Activated CD4-positive, alpha-beta T cell treated with anti-CD3 and anti-CD28 coated beads, Interleukin-2, Interleukin-4, amounts not matched to agents 100 ng/mL and 50 ng/mL, durations not matched to agents 16 hours and 8 hours (primary cell): ENCODE data around the gene LAMA5.

Experiments
- DNase-seq: peaks from one replicate; pipeline ENCODE4 v3.0.0-alpha.2; 2020; ENCODE audit warnings: low spot score

LAMA5 gene

DNA sequence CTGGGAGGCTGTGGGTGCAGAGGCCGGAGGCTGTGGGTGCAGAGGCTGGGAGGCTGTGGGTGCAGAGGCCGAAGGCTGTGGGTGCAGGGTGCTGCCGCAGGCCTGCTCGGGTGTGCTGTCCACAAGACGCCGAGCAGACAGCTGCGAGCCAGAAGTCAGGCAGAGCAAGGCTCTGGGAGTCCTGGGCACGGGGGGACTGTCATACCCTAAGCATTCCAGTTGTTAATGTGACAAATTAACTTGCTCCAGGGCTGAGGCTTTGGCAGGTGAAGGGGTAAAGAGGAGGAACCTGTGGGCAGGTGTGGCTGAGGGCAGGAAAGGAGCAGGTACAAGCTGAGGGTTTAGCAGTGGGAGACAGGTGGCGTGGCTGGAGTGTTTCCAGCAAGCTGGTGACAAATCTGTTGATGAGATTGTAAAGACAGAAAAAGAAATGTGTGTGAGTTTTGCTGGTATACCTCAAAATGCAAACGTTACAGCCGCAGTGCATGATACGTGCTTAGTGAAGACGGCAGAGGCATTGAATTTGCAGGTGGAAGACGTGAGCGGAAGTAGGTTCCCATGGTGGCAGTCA is 78.5 kb downstream of the LAMA5 start:
- no peak for DNase-seq

DNA sequence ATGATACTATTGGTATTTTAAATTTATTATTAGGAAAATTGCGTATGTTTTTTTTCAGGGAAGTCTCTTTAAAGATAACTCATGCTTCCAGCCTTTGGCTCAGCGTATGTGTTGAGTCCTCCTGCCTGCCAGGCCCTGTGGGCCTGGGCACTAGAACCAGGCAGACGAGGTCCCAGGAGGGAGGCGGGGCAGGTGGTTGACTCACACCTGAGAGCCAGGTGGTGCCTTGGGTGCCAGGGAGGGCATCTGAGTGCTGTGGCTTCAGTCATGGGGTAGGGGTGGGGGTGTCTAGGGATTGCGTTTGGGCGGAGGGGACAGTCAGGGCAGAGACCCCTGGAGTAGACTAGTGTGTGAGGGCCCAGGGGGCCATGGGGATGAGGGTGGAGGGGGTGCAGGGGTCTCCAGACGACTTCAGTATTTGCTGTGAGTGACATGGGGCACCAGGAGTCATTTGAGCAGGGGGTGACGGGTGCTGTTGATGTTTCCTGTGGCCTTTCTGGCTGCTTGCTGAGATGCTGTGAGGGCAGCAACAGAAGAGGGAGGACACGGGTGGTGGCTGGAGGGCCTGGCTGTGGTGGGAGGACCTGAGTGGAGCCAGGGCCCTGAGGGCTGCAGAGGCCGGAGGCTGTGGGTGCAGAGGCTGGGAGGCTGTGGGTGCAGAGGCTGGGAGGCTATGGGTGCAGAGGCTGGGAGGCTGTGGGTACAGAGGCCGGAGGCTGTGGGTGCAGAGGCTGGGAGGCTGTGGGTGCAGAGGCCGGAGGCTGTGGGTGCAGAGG is 79.2 kb downstream of the LAMA5 start:
- no peak for DNase-seq

DNA sequence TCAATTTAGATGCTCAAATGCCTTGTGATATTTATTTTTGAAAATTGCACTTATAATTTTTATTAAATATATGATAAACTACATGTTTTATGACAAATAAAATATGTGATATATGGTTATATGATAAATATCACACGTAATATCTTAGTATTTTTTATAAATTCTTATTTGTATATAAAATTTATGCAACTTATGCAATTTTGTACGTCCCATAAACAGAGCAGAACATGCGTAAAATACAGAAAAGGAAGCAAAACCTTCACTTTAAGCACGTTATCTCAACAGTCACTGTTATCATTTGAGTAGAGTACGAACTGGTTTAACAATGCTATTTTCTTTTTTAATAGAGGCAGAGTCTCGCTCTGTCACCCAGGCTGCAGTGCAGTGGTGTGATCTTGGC is 80.0 kb downstream of the LAMA5 start:
- DNase-seq, result no peak

DNA sequence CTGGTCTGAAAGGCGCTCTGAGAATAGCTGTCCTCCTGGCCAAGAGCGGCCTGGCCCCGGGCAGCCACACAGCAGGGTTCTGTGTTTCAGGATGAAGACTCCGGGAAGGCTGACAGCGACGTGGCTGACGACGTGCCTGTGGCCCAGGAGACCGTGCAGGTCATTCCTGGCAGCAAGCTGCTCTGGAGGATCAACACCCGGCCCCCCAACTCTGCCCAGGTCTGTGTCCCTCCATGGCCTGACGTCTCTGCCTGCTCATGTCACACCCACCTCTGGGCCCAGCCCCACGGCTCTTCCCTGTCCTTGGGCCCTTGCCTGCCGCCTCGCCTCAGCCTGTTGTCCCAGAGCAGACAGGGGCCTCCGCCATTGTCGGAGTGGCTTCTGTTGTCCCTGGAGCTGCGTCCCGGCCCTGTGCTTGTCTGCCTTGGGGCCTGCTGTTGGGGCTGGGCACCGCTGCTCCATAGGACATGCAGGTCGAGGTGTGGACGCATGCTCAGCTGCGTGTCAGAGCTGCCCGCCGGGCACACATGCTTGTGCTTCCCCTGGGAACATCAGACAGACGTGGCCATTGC is 80.5 kb downstream of the LAMA5 start:
- DNase-seq, result no peak

DNA sequence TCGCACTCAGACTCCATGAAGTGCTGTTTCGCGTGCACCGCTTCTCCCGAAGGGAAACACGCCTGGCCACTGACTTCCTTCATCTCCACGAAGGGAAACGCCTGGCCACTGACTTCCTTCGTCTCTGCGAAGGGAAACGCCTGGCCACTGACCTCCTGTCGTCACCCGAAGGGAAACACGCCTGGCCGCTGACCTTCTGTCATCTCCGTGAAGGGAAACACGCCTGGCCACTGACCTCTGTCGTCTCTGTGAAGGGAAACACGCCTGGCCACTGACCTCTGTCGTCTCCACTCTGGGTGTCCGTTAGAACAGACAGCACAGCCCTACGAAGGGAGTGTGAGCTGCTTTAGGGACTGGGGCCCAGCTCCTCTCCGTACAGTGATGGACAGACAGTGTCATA is 81.4 kb downstream of the LAMA5 start:
- DNase-seq, result no peak

DNA sequence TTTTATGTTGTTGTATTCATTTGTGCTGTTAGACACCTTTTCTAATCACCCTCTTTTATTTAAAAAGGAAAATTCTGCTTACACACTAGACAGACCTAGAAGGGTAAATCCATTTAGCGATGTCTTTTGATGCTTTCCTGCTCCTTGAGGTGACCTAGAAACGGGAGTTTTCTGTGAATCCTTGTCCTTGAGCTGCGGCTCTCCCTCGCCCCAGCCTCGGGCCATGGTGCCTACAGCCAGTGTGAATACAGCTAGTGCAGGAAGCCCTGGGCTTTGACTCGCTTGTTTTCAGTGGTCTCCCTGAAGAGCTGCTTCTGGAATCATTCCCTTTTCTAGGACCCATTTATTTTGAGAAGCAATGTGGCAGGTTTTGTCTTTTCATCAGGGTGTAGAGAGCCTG is 82.0 kb downstream of the LAMA5 start:
- no peak for DNase-seq

DNA sequence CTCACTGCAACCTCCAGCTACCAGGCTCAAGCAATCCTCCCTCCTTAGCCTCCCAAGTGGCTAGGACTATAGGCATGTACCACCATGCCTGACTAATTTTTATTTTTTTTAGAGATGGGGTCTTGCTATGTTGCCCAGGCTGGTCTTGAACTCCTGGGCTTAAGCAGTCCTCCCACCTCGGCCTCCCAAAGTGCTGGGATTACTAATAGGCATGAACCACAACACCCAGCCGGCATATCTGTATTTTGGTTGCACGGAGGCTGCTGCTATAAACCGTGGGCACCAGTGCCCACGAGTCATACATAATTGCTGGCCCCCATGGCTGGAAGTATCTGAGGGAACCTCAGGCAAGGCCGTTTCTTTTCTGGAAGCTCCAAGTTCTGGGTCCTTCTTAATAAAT is 82.7 kb downstream of the LAMA5 start:
- DNase-seq, result no peak

DNA sequence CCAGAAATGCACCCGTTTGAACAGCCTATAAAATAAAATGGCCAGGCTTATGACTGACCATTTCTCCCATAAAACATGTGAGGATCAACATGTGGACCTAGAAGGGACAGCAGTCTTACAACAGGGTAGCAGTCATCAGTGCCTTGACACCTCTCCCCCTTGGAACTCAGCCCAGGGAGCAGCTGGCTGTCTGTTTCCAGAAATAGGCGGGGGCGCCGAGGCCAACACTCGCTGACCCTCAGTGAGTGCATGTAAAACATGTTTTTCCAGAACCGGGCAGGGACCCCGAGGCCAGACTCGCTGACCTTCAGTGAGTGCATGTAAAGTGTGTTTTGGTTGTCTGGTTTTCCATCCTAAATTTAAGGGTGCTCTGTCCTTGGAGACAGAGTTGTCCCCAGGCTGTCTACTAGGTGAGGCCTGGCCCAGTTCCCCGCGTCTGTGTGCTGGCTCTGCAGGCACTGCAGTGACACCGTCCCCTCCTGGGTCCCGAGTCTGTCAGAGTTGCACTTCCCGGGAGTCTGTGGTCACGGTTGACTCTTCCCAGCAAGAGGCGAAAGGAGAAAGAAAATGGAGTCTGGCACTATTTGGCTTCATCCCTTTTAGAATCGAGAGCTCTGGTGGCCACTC is 84.1 kb downstream of the LAMA5 start:
- no peak for DNase-seq

DNA sequence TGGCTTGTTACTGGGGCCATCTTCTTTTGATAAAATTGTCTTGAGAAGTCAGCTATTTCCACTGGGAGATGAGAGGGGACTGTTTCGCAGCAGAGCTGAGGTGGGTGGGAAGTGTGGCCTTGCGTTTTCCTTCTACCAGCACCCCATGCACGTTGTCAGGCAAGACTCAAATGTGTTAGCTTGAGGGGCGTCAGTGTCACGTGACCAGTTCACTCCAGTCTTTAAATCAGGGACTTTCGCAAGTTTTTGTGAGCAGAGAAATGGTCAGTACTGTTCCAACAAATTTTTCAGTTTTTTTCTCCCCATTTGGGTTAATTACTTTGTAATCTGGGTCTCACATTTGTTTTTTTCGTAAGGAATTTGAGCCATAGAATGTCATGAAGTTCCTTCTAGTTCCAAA is 85.0 kb downstream of the LAMA5 start:
- no peak for DNase-seq

DNA sequence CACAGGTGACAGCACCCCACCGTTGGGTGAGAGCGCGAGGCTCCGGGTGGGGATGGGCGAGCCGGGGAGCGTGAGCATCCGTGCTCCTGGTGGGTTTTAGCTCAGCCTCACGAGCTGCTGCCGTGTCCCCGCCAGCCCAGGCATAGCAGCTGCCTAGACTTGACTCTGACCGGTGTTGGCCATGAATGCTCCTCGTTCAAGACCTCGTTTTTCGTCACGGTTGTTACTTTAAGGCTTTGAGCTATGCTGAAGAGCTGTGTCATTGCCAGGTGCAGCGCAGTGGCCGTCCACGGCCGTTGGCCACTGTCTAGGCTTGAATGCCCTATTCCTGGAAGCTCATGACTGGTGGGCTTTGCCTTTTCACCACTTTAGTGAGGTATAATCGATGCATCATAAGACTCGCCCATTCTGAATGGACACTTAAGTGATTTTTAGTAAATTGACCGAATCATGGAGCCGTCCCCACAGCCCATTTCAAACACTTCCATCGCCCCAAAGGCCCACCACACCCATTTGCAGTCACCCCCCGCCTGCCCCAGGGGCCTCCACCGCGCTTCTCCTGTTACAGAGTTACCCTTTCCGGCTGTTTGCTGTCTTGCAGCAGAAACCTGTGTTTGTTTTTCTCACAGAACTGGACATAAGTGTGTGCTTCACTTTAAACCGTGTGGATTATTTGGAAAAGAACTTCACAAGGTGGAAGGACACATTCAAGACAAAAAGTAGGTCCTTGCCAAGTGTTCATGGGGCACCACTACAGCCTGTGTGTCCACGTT is 85.8 kb downstream of the LAMA5 start:
- DNase-seq, result no peak

DNA sequence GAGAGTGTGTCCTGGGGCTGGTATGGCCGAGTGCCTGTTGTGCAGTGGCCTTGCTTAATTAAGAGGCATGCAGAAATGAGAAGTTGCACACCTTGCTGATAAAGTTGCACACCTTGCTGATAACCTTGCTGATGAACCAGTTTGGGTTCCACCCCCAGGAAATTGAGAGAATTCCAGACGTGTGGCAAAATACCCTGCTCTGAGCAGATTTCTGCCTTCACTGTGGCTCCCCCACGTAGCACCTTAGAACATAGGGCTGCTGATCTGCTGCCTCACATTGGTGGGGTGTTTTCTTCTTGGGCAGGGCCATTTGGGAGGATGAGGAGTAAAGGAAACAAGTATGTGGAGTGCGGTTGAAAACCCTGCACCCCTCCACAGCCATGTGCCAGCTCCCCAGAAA is 86.8 kb downstream of the LAMA5 start:
- no peak for DNase-seq

DNA sequence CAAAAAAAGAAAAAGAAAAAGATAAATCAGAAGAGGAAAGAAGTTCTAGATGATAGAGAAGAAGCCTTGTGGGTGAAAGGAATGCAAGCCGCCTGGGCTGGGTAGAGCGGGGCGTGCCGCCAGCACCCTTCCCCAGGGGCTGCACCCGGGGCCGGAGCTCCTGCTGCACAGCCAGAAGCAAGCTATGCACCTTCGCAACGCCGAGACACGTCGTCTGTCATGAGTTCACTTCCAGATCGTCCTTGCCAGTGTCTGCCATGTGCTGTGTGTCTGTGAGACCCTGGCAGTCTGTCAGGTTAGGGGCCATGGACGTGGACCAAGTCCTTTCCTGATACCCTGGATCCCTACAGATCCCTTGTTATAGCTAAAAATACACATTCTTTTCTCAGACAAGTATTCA is 89.9 kb downstream of the LAMA5 start:
- no peak for DNase-seq

DNA sequence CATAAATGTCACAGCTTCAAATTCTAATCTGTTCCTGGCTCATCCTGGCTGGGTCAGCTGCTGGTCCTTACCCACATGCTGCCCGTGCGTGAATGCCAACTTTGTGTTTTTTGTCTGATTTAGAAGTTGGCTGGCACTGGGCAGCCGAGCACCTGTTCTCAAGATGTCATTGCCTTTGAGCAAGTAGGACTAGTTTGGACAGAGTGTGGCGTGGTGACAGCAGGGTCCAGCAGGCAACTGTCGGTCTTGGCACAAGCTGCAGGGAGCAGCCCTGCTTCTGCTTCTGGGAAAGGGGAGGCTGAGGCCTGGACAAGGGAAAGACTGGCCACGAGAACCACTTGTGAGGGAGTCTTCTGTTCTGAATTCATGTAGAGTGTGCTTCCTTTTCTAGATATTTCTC is 90.7 kb downstream of the LAMA5 start:
- DNase-seq, result no peak

DNA sequence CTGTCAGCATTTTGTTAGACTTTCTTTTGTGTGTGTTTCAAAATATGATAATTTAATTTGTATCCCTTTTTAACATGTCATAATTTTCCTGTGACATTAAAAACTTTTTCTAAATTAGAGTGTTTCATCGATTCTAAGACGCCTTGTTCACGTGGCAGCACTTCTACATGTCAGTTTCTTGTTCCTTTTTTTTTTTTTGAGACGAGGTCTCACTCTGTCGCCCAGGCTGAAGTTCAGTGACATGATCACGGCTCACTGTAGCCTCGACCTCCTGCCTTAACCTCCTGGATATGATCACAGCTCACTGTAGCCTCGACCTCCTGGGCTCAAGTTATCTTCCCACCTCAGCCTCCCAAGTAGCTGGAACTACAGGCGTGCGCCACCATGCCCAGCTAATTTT is 91.9 kb downstream of the LAMA5 start:
- no peak for DNase-seq

DNA sequence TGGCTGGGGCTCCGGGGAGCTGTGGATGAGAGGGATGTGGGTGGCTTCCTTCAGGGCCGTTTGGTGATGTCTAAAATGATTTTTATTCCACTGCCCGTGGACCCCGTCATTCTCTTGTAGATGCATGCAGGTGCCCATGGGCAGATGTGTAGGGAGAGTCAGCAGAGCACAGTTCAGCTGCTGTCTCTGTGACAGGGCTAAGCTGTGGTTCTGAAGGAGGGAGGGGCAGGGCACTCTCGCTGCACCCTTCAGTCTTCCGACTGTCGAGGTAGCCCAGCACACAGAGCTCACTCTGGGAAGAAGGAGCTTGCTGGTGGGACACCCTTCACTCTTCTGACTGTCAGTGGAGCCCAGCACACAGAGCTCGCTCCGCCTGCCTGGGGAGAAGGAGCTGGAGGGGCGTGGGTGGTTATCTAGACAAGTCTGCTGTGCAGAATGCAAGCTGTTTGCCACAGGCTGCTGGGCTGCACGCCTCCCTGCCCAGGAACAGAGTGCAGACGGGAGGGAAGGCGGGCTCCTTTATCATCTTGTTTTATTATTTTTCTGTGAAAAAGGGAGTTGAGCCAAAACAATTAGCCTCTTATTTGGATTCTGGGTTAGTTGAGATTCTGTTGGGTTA is 92.7 kb downstream of the LAMA5 start:
- no peak for DNase-seq

DNA sequence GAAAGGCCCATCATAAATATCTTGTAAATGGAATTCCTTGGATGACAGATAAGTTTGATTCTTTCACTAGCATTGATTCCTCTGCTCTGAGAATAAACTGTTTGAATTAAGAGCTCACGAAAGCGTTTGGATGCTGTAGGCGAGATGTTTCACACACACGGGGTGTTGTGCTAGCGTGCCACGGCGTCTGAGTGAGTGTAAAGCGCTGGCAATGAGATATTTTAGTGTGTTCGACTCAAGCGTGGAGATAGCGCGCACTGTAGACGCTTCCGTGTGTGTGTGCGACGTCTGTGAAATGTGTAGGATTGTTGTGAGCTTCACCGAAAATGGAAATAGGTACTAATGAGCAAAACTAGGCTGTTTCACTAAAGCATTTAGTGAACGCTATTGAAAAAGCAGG is 93.7 kb downstream of the LAMA5 start:
- DNase-seq, result no peak

DNA sequence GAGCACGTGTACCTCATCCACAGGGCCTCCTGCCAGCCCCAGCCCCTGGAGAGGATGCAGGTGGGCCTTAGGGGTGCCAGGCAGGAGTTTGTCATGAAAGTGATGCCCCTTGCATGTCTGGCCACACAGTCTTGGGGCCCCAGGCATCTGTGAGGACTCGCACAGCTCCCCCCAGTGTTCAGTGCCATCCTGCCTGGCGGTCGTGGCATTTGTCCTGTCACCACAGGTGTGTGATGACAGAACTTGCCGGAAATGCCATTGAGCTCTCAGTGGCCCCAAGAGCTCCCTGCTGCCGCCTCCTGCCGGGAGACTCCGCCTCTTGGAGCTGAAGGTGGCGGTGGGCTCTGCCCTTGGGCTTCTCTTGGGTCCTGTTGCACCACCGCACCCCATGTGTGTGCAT is 94.9 kb downstream of the LAMA5 start:
- no peak for DNase-seq

DNA sequence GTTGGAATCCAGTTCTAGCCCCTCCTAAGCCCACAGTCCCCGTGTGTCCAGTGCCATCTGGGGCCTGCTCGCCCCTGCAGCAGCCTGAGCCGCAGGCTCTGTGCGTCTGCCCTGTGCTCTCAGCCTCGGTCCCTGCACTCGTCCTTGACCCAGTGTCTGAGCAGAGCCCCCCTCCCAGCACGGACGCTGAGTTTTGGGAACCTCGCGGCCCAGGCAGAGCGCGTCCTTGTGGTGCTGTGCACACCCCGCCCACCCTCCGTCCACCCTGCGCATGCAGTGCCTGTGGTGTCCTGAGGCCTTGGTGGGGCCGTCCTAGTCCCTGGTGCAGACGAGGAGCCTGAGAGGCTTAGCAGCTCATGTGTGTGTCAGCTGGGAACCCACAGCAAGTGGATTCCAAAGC is 97.2 kb downstream of the LAMA5 start:
- DNase-seq, result no peak

DNA sequence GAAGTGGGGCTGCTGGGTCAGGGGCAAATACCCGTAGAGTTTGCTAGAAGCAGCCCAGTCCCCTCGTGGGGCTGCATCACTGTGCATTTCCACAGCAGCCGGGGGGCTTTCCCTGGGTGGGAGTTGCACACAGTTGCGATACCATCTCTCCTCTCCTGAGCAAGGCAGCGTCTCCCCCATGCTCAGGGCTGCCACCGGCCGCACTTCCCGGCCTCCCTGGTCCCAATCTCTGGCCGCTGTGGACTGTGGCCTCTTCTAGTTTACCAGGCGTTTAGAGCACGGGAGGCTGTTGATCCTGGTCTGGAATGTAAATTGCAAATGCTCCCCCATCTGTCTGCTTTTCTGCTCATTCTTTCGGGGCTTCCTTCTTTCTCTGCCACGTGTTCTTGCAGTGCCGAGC is 97.7 kb downstream of the LAMA5 start:
- no peak for DNase-seq

DNA sequence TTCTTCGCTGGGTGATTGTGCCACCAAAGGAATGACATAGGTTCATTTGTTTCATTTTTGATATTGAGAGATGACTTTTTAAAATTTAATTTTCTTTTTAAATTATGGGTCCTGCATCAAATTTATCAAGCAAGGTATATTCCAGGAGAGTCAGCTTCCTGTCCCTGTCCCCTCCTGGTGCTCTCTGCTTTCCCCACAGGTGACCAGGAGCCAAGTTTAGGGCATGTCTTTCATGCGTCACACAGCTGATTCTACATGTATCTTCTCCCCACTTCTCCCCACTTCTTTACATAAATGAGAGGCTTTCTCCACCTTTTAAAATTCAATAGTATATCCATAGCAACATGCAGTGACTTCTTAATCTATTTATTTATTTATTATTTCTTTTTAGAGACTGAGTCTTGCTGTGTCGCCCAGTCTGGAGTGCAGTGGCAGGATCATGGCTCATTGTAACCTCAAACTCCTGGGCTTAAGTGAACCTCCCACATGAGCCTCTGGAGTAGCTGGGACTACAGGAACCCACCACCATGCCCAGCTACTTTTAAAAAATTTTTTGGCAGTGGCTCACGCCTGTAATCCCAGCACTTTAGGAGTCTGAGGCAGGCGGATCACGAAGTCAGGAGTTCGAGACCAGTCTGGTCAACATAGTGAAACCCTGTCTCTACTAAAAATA is 98.7 kb downstream of the LAMA5 start:
- no peak for DNase-seq

DNA sequence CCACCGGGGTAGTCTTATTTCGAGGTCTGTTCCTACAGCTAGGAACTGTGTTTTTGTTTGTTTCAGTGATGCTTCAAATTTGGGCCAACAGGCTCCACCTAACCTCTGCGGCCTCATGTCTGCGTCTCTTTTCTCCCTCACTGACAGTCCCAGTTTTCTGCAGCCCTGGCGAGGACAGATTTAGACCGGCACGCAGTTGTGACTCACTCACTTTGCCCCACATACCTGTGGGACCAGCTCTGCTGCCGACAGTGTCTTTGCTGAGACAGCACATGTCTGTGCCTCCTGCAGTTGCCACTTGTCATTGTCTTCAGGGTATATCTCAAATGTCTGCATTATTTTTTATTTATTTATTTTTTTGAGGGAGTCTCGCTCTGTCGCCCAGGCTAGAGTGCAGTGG is 99.6 kb downstream of the LAMA5 start:
- DNase-seq, result no peak

DNA sequence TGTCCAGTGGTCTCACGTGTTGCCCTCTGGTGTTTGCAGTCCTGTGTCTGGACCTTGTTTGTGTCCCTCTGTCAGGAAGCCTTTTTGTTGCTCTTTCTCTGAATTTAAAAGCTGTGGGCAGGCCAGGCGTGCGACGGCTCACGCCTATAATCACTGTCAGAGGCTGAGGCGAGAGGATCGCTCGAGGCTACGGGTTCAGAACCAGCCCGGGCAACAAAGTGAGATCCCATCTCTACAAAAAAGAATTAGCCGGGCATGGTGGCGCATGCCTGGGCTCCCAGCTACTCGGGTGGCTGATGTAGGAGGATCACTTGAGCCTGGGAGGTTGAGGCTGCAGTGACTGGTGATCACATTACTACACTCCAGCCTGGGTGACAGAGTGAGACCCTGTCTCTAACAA is 100.3 kb downstream of the LAMA5 start:
- no peak for DNase-seq
